ENCODE results near the gene POLR1E.

Gene POLR1E

DNA sequence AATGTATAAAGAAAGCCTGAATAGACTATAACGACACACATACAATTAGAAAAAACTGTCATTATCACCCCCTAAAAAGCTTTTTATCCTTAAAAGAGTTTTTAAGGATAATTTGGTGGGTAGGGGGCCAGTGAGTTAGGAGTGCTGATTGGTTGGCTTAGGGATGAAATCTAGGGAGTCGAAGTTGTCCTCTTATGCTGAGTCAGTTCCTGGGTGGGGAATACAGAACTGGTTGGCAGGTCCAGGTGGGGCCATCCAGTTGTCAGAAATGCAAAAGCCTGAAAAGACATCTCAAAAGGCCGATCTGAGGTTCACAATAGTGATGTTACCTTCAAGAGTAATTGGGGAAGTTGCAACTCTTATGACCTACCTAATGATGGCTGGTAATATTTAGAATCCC lies 34.1 kb upstream of the POLR1E start:
- H3K4me3 ChIP-seq (ENCODE audit: low read length): no peak overlapping the region
- TF ChIP-seq, protein P1, sequence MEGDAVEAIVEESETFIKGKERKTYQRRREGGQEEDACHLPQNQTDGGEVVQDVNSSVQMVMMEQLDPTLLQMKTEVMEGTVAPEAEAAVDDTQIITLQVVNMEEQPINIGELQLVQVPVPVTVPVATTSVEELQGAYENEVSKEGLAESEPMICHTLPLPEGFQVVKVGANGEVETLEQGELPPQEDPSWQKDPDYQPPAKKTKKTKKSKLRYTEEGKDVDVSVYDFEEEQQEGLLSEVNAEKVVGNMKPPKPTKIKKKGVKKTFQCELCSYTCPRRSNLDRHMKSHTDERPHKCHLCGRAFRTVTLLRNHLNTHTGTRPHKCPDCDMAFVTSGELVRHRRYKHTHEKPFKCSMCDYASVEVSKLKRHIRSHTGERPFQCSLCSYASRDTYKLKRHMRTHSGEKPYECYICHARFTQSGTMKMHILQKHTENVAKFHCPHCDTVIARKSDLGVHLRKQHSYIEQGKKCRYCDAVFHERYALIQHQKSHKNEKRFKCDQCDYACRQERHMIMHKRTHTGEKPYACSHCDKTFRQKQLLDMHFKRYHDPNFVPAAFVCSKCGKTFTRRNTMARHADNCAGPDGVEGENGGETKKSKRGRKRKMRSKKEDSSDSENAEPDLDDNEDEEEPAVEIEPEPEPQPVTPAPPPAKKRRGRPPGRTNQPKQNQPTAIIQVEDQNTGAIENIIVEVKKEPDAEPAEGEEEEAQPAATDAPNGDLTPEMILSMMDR (conservative IDR thresholded peaks at IDR 0.05; ENCODE audit: low read depth, low read length): no peak
- no peak for DNase-seq (ENCODE audit: low read depth)

DNA sequence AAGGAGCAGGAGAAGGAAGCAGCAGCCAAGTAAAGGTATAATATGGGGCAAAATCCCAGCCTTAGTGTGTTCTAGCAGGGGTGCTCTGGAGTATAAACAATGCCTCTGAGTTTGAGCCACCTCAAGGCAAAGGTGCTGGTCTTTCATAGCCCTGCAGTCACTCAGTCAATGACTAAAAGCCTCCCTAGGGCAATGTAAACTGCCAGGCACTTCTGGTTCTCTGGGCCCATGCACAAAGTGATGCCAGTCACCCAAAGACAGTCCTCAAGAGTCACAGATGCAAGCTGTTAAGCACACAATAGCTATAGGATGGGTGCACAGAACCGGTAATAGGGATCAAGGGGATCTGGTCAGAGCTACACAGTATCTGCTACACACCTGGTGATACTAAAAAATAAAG lies 33.1 kb upstream of the POLR1E start:
- TF ChIP-seq, protein P1 (conservative IDR thresholded peaks at IDR 0.05; ENCODE audit: low read depth, low read length): no peak
- DNase-seq (ENCODE audit: low read depth): no peak
- no peak overlapping the region for H3K4me3 ChIP-seq (ENCODE audit: low read length)

DNA sequence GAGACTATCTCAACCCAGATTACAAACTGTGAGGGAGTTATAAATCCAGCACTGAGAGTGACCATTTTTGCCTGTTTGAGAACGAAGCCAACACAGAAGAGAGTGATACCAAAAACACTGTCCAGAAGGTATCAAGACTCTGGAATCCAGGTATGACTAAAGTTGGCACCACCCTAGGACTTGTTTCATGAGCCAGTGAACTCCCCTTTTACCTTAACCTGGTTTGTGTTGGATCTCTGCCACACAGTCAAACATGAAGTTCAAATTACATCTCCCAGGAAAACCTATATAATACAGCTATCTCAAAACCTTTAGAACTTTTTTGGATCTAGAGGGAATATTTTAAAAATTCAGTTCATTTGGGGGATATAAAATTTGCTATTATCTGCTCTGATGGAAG lies 31.9 kb upstream of the POLR1E start:
- TF ChIP-seq, protein P1 (conservative IDR thresholded peaks at IDR 0.05; ENCODE audit: low read depth, low read length): no peak
- DNase-seq (ENCODE audit: low read depth): no peak
- no peak overlapping the region for H3K4me3 ChIP-seq (ENCODE audit: low read length)

DNA sequence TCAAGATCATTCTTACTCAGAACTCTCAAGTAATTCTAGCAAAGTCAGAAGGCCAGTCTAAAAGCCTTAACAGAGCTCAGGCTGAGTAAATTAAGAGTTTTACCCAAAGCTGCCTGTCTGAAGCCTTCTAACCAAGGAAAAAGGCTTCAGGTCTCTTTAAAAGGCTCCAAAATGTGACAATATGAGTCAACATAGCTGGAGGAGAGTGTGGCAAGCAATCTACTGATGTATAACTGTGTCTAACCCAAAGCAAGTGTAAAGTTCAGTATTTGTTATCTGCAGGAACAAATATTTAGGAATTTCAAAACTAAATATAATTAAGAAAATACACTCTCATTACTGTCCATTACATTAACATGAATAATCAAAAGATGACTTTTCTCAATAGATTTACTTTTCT lies 31.5 kb upstream of the POLR1E start:
- DNase-seq (ENCODE audit: low read depth): no peak
- TF ChIP-seq, protein P1 (conservative IDR thresholded peaks at IDR 0.05; ENCODE audit: low read depth, low read length): no peak
- no peak overlapping the region for H3K4me3 ChIP-seq (ENCODE audit: low read length)

DNA sequence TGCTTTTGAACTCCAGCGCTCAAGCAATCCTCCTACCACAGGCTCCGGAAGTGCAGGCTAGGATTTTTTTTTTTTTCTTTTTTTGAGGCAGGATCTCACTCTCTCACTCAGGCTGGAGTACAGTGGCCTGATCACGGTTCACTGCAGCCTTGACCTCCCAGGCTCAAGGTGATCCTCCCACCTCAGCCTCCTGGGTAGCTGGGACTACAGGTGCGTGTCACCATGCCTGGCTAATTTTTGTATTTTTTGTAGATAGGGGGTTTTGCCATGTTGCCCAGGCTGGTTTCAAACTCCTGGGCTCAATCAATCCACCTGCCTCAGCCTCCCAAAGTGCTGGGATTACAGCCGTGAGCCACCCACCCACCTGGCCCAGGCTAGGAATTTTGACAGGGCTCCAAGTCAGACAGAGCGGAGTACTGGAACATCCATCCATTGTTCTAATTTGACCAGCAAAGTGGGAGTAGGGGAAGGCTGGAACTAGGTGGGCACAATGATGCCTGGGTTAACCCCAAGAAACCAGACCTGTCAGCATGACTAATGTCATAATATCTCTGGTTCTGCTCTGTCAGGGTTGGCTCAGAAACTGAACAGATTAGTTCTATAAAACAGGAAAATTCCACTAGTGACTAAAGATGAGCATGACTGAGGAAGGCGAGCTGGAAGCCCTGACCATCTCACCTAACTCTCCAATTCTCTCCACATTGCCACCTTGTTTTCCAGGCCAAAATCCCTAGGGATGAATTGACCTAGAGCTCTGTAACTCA lies 29.7 kb upstream of the POLR1E start:
- no peak overlapping the region for H3K4me3 ChIP-seq (ENCODE audit: low read length)
- TF ChIP-seq, protein P1 (conservative IDR thresholded peaks at IDR 0.05; ENCODE audit: low read depth, low read length): no peak
- no peak for DNase-seq (ENCODE audit: low read depth)

DNA sequence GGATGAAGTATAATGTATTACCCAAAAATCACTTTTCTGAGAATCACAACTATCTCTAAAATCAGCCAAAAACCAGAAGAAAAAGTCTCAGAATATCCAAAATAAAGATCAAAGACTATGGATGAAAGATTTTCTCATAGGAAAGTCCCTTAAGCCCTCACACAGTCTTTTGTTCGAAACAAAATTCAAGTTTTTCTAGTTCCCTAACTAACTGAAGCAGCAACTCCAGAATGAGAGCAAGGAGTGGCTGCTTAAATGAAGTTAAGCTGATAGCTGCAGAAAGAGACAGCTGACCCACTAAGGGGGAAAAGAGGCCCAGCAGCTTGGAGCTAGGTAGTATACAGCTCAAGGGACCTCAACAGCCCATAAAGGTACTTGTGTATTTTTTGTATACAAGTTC lies 28.9 kb upstream of the POLR1E start:
- H3K4me3 ChIP-seq (ENCODE audit: low read length): no peak overlapping the region
- TF ChIP-seq, protein P1 (conservative IDR thresholded peaks at IDR 0.05; ENCODE audit: low read depth, low read length): no peak
- DNase-seq (ENCODE audit: low read depth): no peak

DNA sequence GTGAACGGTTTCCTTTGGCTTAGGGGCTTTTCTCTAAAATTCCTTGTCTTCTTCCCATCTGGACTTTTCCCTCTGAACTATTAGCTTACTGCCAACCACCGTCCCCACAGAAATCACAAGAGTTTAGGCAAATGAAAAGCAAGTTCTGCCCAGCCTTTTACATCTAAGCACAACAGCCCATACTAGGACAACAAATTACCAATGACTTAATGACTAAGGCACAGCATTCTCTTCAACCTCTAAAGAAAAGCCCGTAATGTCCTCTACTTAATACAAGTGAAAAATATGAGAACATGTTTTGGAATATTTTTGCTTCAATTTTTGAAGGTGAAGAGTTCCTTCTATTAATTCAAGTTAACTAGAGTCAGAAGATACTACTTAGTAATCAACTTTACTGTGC lies 21.7 kb upstream of the POLR1E start:
- peak overlapping the region; percentile 89 for H3K4me3 ChIP-seq (ENCODE audit: low read length)
- TF ChIP-seq, protein P1 (conservative IDR thresholded peaks at IDR 0.05; ENCODE audit: low read depth, low read length): no peak
- DNase-seq (ENCODE audit: low read depth): no peak

Data from retinal pigment epithelial cell (primary cell).